Stomach (tissue), 9 donors: ENCODE measurements around the gene SGCE. TPM values are rescaled to one million over a fixed set of nuclear protein-coding genes. Genes with fewer than 3 reads are reported as not detected.

ENCODE experiments used
- DNase-seq, 2 donors: peaks; one replicate each; pipeline versions ENCODE4 v3.0.0 to v3.0.0-alpha.2; 2013 to 2019
- H3K27ac ChIP-seq, 5 donors: fragments of 200-600 bp in 4 of 5; sonication (generic) in 4 of 5; one replicate each; pipeline ENCODE4 v1.5.1; 2013 to 2019; ENCODE audit warnings: mild to moderate bottlenecking in 1 of 5, moderate library complexity in 1 of 5
- H3K27me3 ChIP-seq, 3 donors: fragments of 200-600 bp; sonication (generic); one replicate each; pipeline ENCODE4 v1.5.1; 2017 to 2019; ENCODE audit warnings: mixed run types in 1 of 3
- H3K36me3 ChIP-seq, 4 donors: fragments of 200-600 bp; sonication (generic); 1 replicate in 3 of 4; 2 replicates in 1 of 4; pipeline ENCODE4 v1.5.1; 2016 to 2019
- H3K4me1 ChIP-seq, 4 donors: fragments of 200-600 bp; sonication (generic); one replicate each; pipeline ENCODE4 v1.5.1; 2016 to 2019
- H3K4me3 ChIP-seq, 4 donors: fragments of 200-600 bp; sonication (generic) in 3 of 4; one replicate each; pipeline ENCODE4 v1.5.1; 2016 to 2019; ENCODE audit warnings: mild to moderate bottlenecking in 1 of 4
- H3K9me3 ChIP-seq, 4 donors: fragments of 200-600 bp; sonication (generic); one replicate each; pipeline ENCODE4 v1.5.1; 2016 to 2019
- CTCF ChIP-seq, 7 experiments: fragments of 450-650 bp in 4 of 7; fragments of 200-600 bp in 3 of 7; sonication (generic) in 3 of 7; IDR thresholded peaks; one replicate each; pipeline ENCODE4 v1.5.1; 2016 to 2019; ENCODE audit warnings: antibody characterized with exemption in 7 of 7, control low read depth in 2 of 7, mild to moderate bottlenecking in 1 of 7
- EP300 ChIP-seq: sonication (generic); formaldehyde crosslinking; IDR thresholded peaks from one replicate; pipeline ENCODE4 v1.6.1; 2017; ENCODE audit warnings: antibody characterized with exemption
- POLR2A ChIP-seq, 4 donors: fragments of 450-650 bp; IDR thresholded peaks; one replicate each; pipeline ENCODE4 v1.6.1; 2016; ENCODE audit warnings: antibody characterized with exemption in 4 of 4, control low read depth in 2 of 4, mild to moderate bottlenecking in 1 of 4, moderate library complexity in 1 of 4
- POLR2AphosphoS5 ChIP-seq, 3 donors: sonication (generic); formaldehyde crosslinking; IDR thresholded peaks; one replicate each; pipeline ENCODE4 v1.6.1; 2016; ENCODE audit warnings: antibody characterized with exemption in 3 of 3
- WGBS, 5 donors: extraction: QIAGEN DNeasy Blood & Tissue Kit in 3 of 5; methylation state at CpG; one replicate each; pipeline versions ENCODE4 v1.1.5 to v1.1.7; 2013 to 2018; 5-methylcytosine and 5-hydroxymethylcytosine counted together
- intact Hi-C: fragments of 100-400 bp; cut with DNase I; formaldehyde crosslinking; loops from one replicate; pipeline ENCODE4 v1.15.1; 2023; ENCODE audit warnings: low total_unique reads
- polyA plus RNA-seq, 3 donors: library from polyadenylated mRNA; stranded (reverse); fragments of 200-250 nt; gene quantifications; one replicate each; pipeline ENCODE4 v1.2.3, GENCODE V29; 2013
- total RNA-seq, 5 donors: library from RNA; depleted of rRNA; stranded (reverse); fragments of >200 nt; gene quantifications; one replicate each; pipeline versions ENCODE4 v1.1.0 to v1.2.3, GENCODE V29; 2014 to 2016
- donor health status: healthy with polysubstance abuse.
- donor health status: Bipolar disorder and iron deficiency.
- donor health status: healthy.

SGCE gene
- total and polyA plus RNA-seq, 8 donors: 12.0 to 142 (median 66.9) TPM

DNA sequence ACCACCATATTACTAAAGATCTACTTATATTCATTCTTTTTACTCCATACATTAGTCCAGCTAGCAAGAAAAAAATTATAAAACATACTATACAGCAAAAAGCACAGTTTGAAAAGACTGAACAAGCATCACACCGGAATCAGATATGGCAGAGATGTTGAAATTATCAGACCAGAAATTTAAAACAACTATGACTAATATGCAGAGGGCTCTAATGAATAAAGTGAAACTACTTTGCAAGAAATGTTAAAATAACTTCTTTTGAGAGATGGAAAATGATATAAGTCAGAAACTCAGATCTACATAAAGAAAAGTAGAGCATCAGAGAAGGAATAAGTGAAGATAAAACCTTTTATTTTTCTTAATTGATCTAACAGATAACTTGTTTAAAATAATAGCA, 50.9 kb downstream of the SGCE start:
- H3K27me3 ChIP-seq: no peaks in the 10 kb centered on the region
- H3K4me1 ChIP-seq: no peaks in the 10 kb centered on the region
- no peak for TF ChIP-seq POLR2AphosphoS5 (IDR thresholded peaks at IDR 0.05)
- TF ChIP-seq POLR2A (IDR thresholded peaks at IDR 0.05): no peak
- TF ChIP-seq CTCF (IDR thresholded peaks at IDR 0.05): no peak
- no peak for TF ChIP-seq EP300
- peaks cover 0 to 4% (median 0%) of the 10 kb centered on the region in 4 donors for H3K9me3 ChIP-seq
- DNase-seq: no peak
- intact Hi-C loops: no loop called here
- peaks cover 0 to 7% (median 0%) of the 10 kb centered on the region in 4 donors for H3K36me3 ChIP-seq
- no peak overlapping the region for H3K4me3 ChIP-seq
- no peak overlapping the region for H3K27ac ChIP-seq
- WGBS, 5 donors: 86 to 98% (median 90%) methylated on average over 1 of the region's 1 CpG

DNA sequence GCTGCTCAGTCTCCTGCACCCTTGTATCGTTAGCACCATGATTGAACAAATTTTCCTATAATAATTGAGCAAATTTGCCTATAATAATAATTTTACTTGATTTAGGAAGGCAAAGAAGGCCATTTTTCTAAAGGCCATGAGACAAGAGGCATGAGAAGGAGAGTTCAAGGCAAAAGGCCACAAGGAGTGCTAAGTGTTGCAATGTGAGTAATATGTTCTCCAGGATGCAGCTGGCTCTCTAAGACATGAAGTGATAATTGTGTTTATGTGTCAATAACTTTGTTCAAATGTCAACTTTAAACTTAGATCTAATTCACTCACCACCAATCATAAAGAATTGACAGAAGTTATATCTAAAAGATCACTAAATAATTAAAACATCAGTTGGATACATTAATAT, 53.8 kb downstream of the SGCE start:
- H3K4me1 ChIP-seq: no peaks in the 10 kb centered on the region
- H3K9me3 ChIP-seq: peaks cover 0 to under 1% (median 0%) of the 10 kb centered on the region in 4 donors
- H3K4me3 ChIP-seq: no peak overlapping the region
- H3K36me3 ChIP-seq: peaks cover 0 to 13% (median 8%) of the 10 kb centered on the region in 4 donors
- no peak overlapping the region for H3K27ac ChIP-seq
- TF ChIP-seq CTCF (IDR thresholded peaks at IDR 0.05) (no peak), POLR2AphosphoS5 (IDR thresholded peaks at IDR 0.05) (no peak), EP300 (no peak), POLR2A (IDR thresholded peaks at IDR 0.05) (no peak)
- 86 to 97% (median 89%) methylated on average over 1 of the region's 1 CpG for WGBS, 5 donors
- intact Hi-C loops: no loop called here
- DNase-seq: no peak
- H3K27me3 ChIP-seq: no peaks in the 10 kb centered on the region

DNA sequence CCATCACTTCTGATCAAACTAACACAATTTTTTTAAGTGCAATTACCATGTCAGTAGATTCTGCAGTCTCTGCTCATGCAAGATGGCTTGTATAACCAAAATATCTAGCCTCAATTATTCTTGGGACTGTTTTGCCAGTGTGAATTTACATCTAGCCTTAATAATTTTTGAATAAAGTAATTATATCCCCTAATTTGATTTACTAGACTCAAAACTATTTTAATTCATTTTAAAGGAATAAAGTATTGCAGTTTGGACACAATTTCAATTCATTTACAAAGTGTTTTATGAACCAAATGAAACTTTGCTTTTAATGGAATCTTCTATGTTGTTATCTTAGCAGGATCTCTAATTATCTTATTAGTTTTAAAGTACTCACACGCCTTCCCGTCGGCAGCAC, 55.7 kb downstream of the SGCE start:
- 76 to 91% (median 87%) methylated on average over 3 of the region's 3 CpGs for WGBS, 5 donors
- peaks cover 0 to 13% (median 8%) of the 10 kb centered on the region in 4 donors for H3K36me3 ChIP-seq
- DNase-seq: no peak

DNA sequence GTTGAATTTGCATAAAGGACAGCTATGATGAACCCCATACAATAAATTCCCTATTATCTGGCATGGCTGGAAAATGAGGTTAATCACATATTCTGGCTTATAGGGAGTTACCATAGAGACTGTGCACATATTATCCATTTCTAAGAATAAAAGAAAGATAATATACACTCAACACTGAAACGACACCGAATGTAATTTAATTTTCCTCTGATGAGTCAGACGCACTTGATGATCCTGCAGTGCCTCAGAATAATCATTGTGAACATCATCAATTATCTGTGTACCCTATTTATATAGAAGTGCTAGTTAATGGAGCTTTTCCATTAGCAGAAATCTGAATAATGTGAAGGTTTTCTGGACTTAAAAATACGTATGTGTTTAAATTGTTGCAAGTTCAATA, 60.2 kb downstream of the SGCE start:
- 75 to 83% (median 77%) methylated on average over 4 of the region's 4 CpGs for WGBS, 5 donors
- peaks cover 0 to 6% (median 0%) of the 10 kb centered on the region in 4 donors for H3K4me1 ChIP-seq
- no peak overlapping the region for H3K4me3 ChIP-seq
- H3K9me3 ChIP-seq: no peaks in the 10 kb centered on the region
- DNase-seq: no peak
- intact Hi-C loops: no loop called here
- no peak overlapping the region for H3K27ac ChIP-seq
- TF ChIP-seq CTCF (IDR thresholded peaks at IDR 0.05): no peak
- TF ChIP-seq POLR2A (IDR thresholded peaks at IDR 0.05): no peak
- TF ChIP-seq POLR2AphosphoS5 (IDR thresholded peaks at IDR 0.05): no peak
- TF ChIP-seq EP300: no peak
- H3K27me3 ChIP-seq: no peaks in the 10 kb centered on the region
- H3K36me3 ChIP-seq: peaks cover 0 to 12% (median 8%) of the 10 kb centered on the region in 4 donors

More for the DNA sequence above, 55.7 kb downstream of the SGCE start:
- TF ChIP-seq POLR2A (IDR thresholded peaks at IDR 0.05) (no peak), POLR2AphosphoS5 (IDR thresholded peaks at IDR 0.05) (no peak), EP300 (no peak), CTCF (IDR thresholded peaks at IDR 0.05) (no peak)
- H3K4me1 ChIP-seq: no peaks in the 10 kb centered on the region
- H3K9me3 ChIP-seq: no peaks in the 10 kb centered on the region
- intact Hi-C loops: no loop called here
- H3K27ac ChIP-seq: no peak overlapping the region
- H3K27me3 ChIP-seq: no peaks in the 10 kb centered on the region
- no peak overlapping the region for H3K4me3 ChIP-seq
